ENCODE data around the gene ACVR1B.

Gene ACVR1B

GRCh38 chr12:52044292-52044983 is 92.9 kb downstream of the ACVR1B start:
- no peak for DNase-seq (ENCODE audit: low spot score)

GRCh38 chr12:52045794-52046199 is 94.3 kb downstream of the ACVR1B start:
- no peak for DNase-seq (ENCODE audit: low spot score)

All from CD4-positive, alpha-beta T cell treated with Interleukin-6 at 100 ng/mL for 8 hours (primary cell).